Neural cell (in vitro differentiated cells): Measurements from ENCODE around the gene IPO5. TPM values are rescaled to one million over a fixed set of nuclear protein-coding genes. Genes with fewer than 3 reads are reported as not detected.

Source experiments
- H2AFZ ChIP-seq: fragments of 200-600, 300-800 bp; sonication (generic), shearing (Covaris generic); 2 replicates; pipeline ENCODE4 v1.6.0; 2014; ENCODE audit warnings: low read depth, mild to moderate bottlenecking, antibody characterized with exemption, low read length, moderate library complexity
- H3F3A ChIP-seq: fragments of 200-600 bp; shearing (Covaris generic); 2 replicates; pipeline ENCODE4 v1.6.1; 2016; ENCODE audit warnings: mild to moderate bottlenecking, moderate library complexity, mixed read lengths, antibody characterized with exemption, low read length; ENCODE audit not compliant: insufficient read depth, poor library complexity, severe bottlenecking
- H3K27ac ChIP-seq: fragments of 200-600, 300-800 bp; sonication (generic), shearing (Covaris generic); 2 replicates; pipeline ENCODE4 v1.5.1; 2014; ENCODE audit warnings: mild to moderate bottlenecking, low read length, moderate library complexity
- H3K27me3 ChIP-seq: fragments of 300-800, 200-600 bp; sonication (generic), shearing (Covaris generic); 2 replicates; pipeline ENCODE4 v1.6.0; 2014; ENCODE audit warnings: mild to moderate bottlenecking, low read depth, low read length, moderate library complexity; ENCODE audit not compliant: insufficient read depth
- H3K36me3 ChIP-seq: fragments of 300-800, 200-600 bp; sonication (generic), shearing (Covaris generic); 2 replicates; pipeline ENCODE4 v1.5.1; 2014; ENCODE audit warnings: mild to moderate bottlenecking, antibody characterized with exemption, low read length, moderate library complexity; ENCODE audit not compliant: insufficient read depth
- H3K4me2 ChIP-seq: fragments of 300-800, 200-600 bp; sonication (generic), shearing (Covaris generic); 2 replicates; pipeline ENCODE4 v1.6.0; 2014; ENCODE audit warnings: mild to moderate bottlenecking, low read length
- H3K4me3 ChIP-seq: fragments of 300-800, 200-600 bp; sonication (generic), shearing (Covaris generic); 2 replicates; pipeline ENCODE4 v1.5.1; 2014; ENCODE audit warnings: mild to moderate bottlenecking, low read length, moderate library complexity
- H3K79me2 ChIP-seq: fragments of 200-600 bp; shearing (Covaris generic); replicated peaks from 2 replicates; pipeline ENCODE4 v1.6.0; 2014; ENCODE audit warnings: mild to moderate bottlenecking, low read length, moderate library complexity; ENCODE audit not compliant: insufficient read depth
- H3K9ac ChIP-seq: fragments of 300-800, 200-600 bp; sonication (generic), shearing (Covaris generic); 2 replicates; pipeline ENCODE4 v1.6.1; 2016; ENCODE audit warnings: mild to moderate bottlenecking, low read length, mixed read lengths
- H3K9me2 ChIP-seq: fragments of 200-600 bp; shearing (Covaris generic); 2 replicates; pipeline ENCODE4 v1.6.1; 2016; ENCODE audit warnings: mild to moderate bottlenecking, low read length, mixed read lengths; ENCODE audit not compliant: insufficient read depth
- H3K9me3 ChIP-seq: fragments of 200-600, 300-800 bp; sonication (generic), shearing (Covaris generic); 2 replicates; pipeline ENCODE4 v1.6.1; 2016; ENCODE audit warnings: mild to moderate bottlenecking, mixed run types, low read length, moderate library complexity, mixed read lengths
- H4K20me1 ChIP-seq: fragments of 200-600 bp; shearing (Covaris generic); 2 replicates; pipeline ENCODE4 v1.6.1; 2016; ENCODE audit warnings: mild to moderate bottlenecking, mixed run types; ENCODE audit not compliant: insufficient read depth
- EP300 ChIP-seq: fragments of 450-650 bp; conservative IDR thresholded peaks from 2 replicates; pipeline ENCODE4 v1.6.1; 2014; ENCODE audit warnings: antibody characterized with exemption, mild to moderate bottlenecking, moderate library complexity; ENCODE audit not compliant: poor library complexity, severe bottlenecking
- EZH2 ChIP-seq: fragments of 200-600, 300-800 bp; shearing (Covaris generic), sonication (generic); IDR thresholded peaks from 2 replicates; pipeline ENCODE4 v1.6.1; 2014; ENCODE audit warnings: antibody characterized with exemption, low read length, borderline replicate concordance, mild to moderate bottlenecking; ENCODE audit not compliant: insufficient read depth, poor library complexity, severe bottlenecking
- MXI1 ChIP-seq: fragments of 450-650 bp; conservative IDR thresholded peaks from 2 replicates; pipeline ENCODE4 v1.6.1; 2014; ENCODE audit warnings: antibody characterized with exemption, mild to moderate bottlenecking; ENCODE audit not compliant: poor library complexity, severe bottlenecking
- POLR2AphosphoS5 ChIP-seq: IDR thresholded peaks from 2 replicates; pipeline ENCODE4 v1.6.1; 2012
- RAD21 ChIP-seq: fragments of 450-650 bp; conservative IDR thresholded peaks from 2 replicates; pipeline ENCODE4 v1.6.1; 2014; ENCODE audit warnings: antibody characterized with exemption, mild to moderate bottlenecking, moderate library complexity
- SMC3 ChIP-seq: fragments of 450-650 bp; conservative IDR thresholded peaks from 2 replicates; pipeline ENCODE4 v1.6.1; 2014; ENCODE audit warnings: antibody characterized with exemption, mild to moderate bottlenecking, moderate library complexity; ENCODE audit not compliant: poor library complexity
- TAF1 ChIP-seq: IDR thresholded peaks from 2 replicates; pipeline ENCODE4 v1.6.1; 2012; ENCODE audit warnings: low read depth
- polyA plus RNA-seq: library from polyadenylated mRNA; depleted of rRNA; stranded (reverse); fragments of >200 nt; gene quantifications from 2 replicates; pipeline ENCODE4 v1.2.3, GENCODE V29; 2014
- TF ChIP-seq, protein P1 (sequence below): fragments of 450-650 bp; IDR thresholded peaks from 2 replicates; pipeline ENCODE4 v1.5.1; 2014; ENCODE audit warnings: antibody characterized with exemption, mild to moderate bottlenecking, moderate library complexity; ENCODE audit not compliant: poor library complexity, severe bottlenecking
- TF ChIP-seq, protein P2 (sequence below): IDR thresholded peaks from 2 replicates; pipeline ENCODE4 v1.6.1; 2012; ENCODE audit warnings: borderline replicate concordance

IPO5 gene
- polyA plus RNA-seq, 1 donor from 2014 or later: 83.4 TPM

DNA sequence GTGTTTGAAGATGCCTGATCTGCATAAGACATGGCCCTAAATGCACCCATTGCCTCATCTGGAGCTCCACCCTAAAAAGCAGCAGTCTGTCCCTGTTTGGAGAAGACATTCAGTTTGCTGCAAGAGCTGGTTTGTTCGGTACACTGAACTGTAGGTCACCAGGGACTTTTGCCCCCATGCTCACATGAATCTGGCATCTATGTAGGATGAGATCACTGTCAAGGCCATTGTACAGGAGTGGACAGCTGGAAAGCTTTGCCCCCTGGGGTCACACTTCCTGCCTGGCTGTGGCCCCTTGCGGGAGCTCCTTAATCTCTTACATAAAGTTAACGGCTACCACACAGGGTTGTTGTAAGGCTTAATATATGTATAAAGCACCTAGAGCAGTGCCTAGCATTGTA lies 73.0 kb downstream of the IPO5 start:
- Histone ChIP-seq H3K9ac (no peak overlapping the region), H3F3A (no peaks in the 10 kb centered on the region), H3K27me3 (no peaks in the 10 kb centered on the region), H3K79me2 (no peaks in the 10 kb centered on the region), H2AFZ (no peak overlapping the region), H3K9me2 (no peaks in the 10 kb centered on the region), H3K4me2 (no peak overlapping the region), H4K20me1 (no peaks in the 10 kb centered on the region), H3K9me3 (no peaks in the 10 kb centered on the region), H3K36me3 (no peaks in the 10 kb centered on the region), H3K4me3 (no peak overlapping the region), H3K27ac (no peak overlapping the region)
- TF ChIP-seq TAF1 (no peak), MXI1 (no peak), SMC3 (no peak), POLR2AphosphoS5 (no peak), EZH2 (no peak), RAD21 (no peak), EP300 (no peak)
- TF ChIP-seq, protein P1, sequence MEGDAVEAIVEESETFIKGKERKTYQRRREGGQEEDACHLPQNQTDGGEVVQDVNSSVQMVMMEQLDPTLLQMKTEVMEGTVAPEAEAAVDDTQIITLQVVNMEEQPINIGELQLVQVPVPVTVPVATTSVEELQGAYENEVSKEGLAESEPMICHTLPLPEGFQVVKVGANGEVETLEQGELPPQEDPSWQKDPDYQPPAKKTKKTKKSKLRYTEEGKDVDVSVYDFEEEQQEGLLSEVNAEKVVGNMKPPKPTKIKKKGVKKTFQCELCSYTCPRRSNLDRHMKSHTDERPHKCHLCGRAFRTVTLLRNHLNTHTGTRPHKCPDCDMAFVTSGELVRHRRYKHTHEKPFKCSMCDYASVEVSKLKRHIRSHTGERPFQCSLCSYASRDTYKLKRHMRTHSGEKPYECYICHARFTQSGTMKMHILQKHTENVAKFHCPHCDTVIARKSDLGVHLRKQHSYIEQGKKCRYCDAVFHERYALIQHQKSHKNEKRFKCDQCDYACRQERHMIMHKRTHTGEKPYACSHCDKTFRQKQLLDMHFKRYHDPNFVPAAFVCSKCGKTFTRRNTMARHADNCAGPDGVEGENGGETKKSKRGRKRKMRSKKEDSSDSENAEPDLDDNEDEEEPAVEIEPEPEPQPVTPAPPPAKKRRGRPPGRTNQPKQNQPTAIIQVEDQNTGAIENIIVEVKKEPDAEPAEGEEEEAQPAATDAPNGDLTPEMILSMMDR: no peak
- TF ChIP-seq, protein P2, sequence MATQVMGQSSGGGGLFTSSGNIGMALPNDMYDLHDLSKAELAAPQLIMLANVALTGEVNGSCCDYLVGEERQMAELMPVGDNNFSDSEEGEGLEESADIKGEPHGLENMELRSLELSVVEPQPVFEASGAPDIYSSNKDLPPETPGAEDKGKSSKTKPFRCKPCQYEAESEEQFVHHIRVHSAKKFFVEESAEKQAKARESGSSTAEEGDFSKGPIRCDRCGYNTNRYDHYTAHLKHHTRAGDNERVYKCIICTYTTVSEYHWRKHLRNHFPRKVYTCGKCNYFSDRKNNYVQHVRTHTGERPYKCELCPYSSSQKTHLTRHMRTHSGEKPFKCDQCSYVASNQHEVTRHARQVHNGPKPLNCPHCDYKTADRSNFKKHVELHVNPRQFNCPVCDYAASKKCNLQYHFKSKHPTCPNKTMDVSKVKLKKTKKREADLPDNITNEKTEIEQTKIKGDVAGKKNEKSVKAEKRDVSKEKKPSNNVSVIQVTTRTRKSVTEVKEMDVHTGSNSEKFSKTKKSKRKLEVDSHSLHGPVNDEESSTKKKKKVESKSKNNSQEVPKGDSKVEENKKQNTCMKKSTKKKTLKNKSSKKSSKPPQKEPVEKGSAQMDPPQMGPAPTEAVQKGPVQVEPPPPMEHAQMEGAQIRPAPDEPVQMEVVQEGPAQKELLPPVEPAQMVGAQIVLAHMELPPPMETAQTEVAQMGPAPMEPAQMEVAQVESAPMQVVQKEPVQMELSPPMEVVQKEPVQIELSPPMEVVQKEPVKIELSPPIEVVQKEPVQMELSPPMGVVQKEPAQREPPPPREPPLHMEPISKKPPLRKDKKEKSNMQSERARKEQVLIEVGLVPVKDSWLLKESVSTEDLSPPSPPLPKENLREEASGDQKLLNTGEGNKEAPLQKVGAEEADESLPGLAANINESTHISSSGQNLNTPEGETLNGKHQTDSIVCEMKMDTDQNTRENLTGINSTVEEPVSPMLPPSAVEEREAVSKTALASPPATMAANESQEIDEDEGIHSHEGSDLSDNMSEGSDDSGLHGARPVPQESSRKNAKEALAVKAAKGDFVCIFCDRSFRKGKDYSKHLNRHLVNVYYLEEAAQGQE: no peak

DNA sequence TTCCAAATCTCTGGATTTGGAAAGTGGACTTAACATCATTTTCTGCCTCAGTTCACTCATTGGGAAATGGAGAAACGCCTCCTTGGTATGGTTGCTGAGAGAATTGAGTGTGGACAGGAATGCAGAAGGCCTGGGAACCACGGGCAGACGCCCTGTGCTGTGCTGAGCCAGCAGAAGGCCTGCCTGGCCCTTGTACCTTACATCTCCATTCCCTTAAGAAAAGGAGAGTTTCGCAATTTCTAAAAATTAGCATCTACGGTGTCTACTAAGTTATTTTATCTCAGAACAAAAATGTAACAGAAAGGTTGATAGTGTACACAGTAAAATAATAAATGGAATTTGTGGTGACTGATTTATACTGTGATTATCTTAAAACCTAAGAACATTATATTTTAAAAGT lies 78.7 kb downstream of the IPO5 start:
- TF ChIP-seq RAD21 (no peak), TAF1 (no peak), SMC3 (no peak), POLR2AphosphoS5 (no peak), EP300 (no peak), MXI1 (no peak), EZH2 (no peak)
- TF ChIP-seq, protein P2: no peak
- TF ChIP-seq, protein P1: no peak
- no peaks in the 10 kb centered on the region for H3K9me3 ChIP-seq
- no peaks in the 10 kb centered on the region for H3K9me2 ChIP-seq
- H3K27ac ChIP-seq: no peak overlapping the region
- no peak overlapping the region for H3K4me3 ChIP-seq
- H4K20me1 ChIP-seq: no peaks in the 10 kb centered on the region
- no peaks in the 10 kb centered on the region for H3K79me2 ChIP-seq
- no peak overlapping the region for H3K9ac ChIP-seq
- H3K36me3 ChIP-seq: no peaks in the 10 kb centered on the region
- H3K27me3 ChIP-seq: no peaks in the 10 kb centered on the region
- no peaks in the 10 kb centered on the region for H3F3A ChIP-seq
- H2AFZ ChIP-seq: no peak overlapping the region
- no peak overlapping the region for H3K4me2 ChIP-seq
